Stimulated activated CD4-positive, alpha-beta T cell treated with anti-CD3 and anti-CD28 coated beads, Interleukin-1b, Interleukin-23, amount 100 ng/mL, for 1 hour (primary cell): ENCODE results near the gene STIMATE.

Experiments
- DNase-seq, 2 donors: peaks; one replicate each; pipeline ENCODE4 v3.0.0-alpha.2; 2020; ENCODE audit warnings: low read depth in 2 of 2

The STIMATE gene

GRCh38 chr3:52866427-52866826 is 30.9 kb downstream of the STIMATE start:
- no peak for DNase-seq

- no peak for DNase-seq
Measured at GRCh38 chr3:52865994-52866393, 31.4 kb downstream of the STIMATE start.

- DNase-seq: no peak
Measured at GRCh38 chr3:52860424-52860768, 37.0 kb downstream of the STIMATE start.

GRCh38 chr3:52859686-52860423 is 37.5 kb downstream of the STIMATE start:
- no peak for DNase-seq

- no peak for DNase-seq
Measured at GRCh38 chr3:52857864-52858263, 39.5 kb downstream of the STIMATE start.

- DNase-seq: no peak
Measured at GRCh38 chr3:52857133-52857532, 40.2 kb downstream of the STIMATE start.

- no peak for DNase-seq
Measured at GRCh38 chr3:52856666-52857065, 40.7 kb downstream of the STIMATE start.

GRCh38 chr3:52854013-52854412 is 43.3 kb downstream of the STIMATE start:
- no peak for DNase-seq

GRCh38 chr3:52852419-52852818 is 44.9 kb downstream of the STIMATE start:
- DNase-seq: no peak

- no peak for DNase-seq
Measured at GRCh38 chr3:52851348-52851747, 46.0 kb downstream of the STIMATE start.

- no peak for DNase-seq
Measured at GRCh38 chr3:52849656-52850055, 47.7 kb downstream of the STIMATE start.

- DNase-seq: no peak
Measured at GRCh38 chr3:52848617-52849016, 48.7 kb downstream of the STIMATE start.

GRCh38 chr3:52847726-52848125 is 49.6 kb downstream of the STIMATE start:
- DNase-seq: no peak

GRCh38 chr3:52847241-52847640 is 50.1 kb downstream of the STIMATE start:
- no peak for DNase-seq

- no peak for DNase-seq
Measured at GRCh38 chr3:52846432-52846965, 50.8 kb downstream of the STIMATE start.

- DNase-seq: no peak
Measured at GRCh38 chr3:52845691-52846431, 51.5 kb downstream of the STIMATE start.

GRCh38 chr3:52845157-52845556 is 52.2 kb downstream of the STIMATE start:
- no peak for DNase-seq

- DNase-seq: no peak
Measured at GRCh38 chr3:52844290-52844975, 52.9 kb downstream of the STIMATE start.

GRCh38 chr3:52843881-52844280 is 53.5 kb downstream of the STIMATE start:
- DNase-seq: no peak

- DNase-seq: no peak
Measured at GRCh38 chr3:52843108-52843865, 54.1 kb downstream of the STIMATE start.

GRCh38 chr3:52842424-52842823 is 54.9 kb downstream of the STIMATE start:
- DNase-seq: no peak

GRCh38 chr3:52841981-52842340 is 55.4 kb downstream of the STIMATE start:
- DNase-seq: no peak
